GM18498 (cell line): Measurements from ENCODE around the gene MDH2.
"Not testable (repeated sequence)": the region's sequence is repeated elsewhere in the genome, so short reads cannot be mapped to it uniquely, and the experiment has no call there.

Experiments used
- ATAC-seq: cut with Tn5 transposase; IDR thresholded peaks from one replicate; pipeline ENCODE4 v1.9.1; 2021; ENCODE audit warnings: mild to moderate bottlenecking, moderate library complexity; ENCODE audit not compliant: unreplicated experiment

The MDH2 gene

GRCh38 chr7:76106130-76106529 is 58.2 kb downstream of the MDH2 start:
- ATAC-seq = not testable (repeated sequence)

GRCh38 chr7:76106893-76107292 is 59.0 kb downstream of the MDH2 start:
- ATAC-seq = no peak

GRCh38 chr7:76108540-76109233 is 60.8 kb downstream of the MDH2 start:
- no peak for ATAC-seq

GRCh38 chr7:76113042-76113630 is 65.2 kb downstream of the MDH2 start:
- ATAC-seq = not testable (repeated sequence)

- not testable (repeated sequence) for ATAC-seq
These were observed 66.8 kb downstream of the MDH2 start for GRCh38 chr7:76114742-76115141.
